Uterus (tissue), 4 donors: ENCODE measurements around the gene EPHA4. TPM values are rescaled to one million over a fixed set of nuclear protein-coding genes. Genes with fewer than 3 reads are reported as not detected.
A peak's percentile ranks its signal among the peaks of the same experiment; 100 is the strongest.

Experiments used
- DNase-seq, 2 donors: peaks; one replicate each; pipeline ENCODE4 v3.0.0-alpha.2; 2019 to 2020
- H3K27ac ChIP-seq, 2 donors: fragments of 200-600 bp; sonication (generic); 1 replicate in 1 of 2; 2 replicates in 1 of 2; pipeline ENCODE4 v1.5.1; 2016 to 2018
- H3K27me3 ChIP-seq, 2 donors: fragments of 200-600 bp; sonication (generic); one replicate each; pipeline ENCODE4 v1.5.1; 2018 to 2019; ENCODE audit warnings: control low read depth in 1 of 2
- H3K36me3 ChIP-seq, 2 donors: fragments of 200-600 bp; sonication (generic); one replicate each; pipeline ENCODE4 v1.5.1; 2019; ENCODE audit warnings: control low read depth in 1 of 2
- H3K4me1 ChIP-seq, 2 donors: fragments of 200-600 bp; sonication (generic); one replicate each; pipeline ENCODE4 v1.5.1; 2018 to 2019; ENCODE audit warnings: control low read depth in 1 of 2
- H3K4me3 ChIP-seq, 2 donors: fragments of 200-600 bp; sonication (generic); 1 replicate in 1 of 2; 2 replicates in 1 of 2; pipeline ENCODE4 v1.5.1; 2018 to 2019; ENCODE audit warnings: mild to moderate bottlenecking in 1 of 2
- H3K9me3 ChIP-seq, 2 donors: fragments of 200-600 bp; sonication (generic); one replicate each; pipeline ENCODE4 v1.5.1; 2019; ENCODE audit warnings: control low read depth in 1 of 2
- CTCF ChIP-seq, 4 experiments: fragments of 200-600 bp in 2 of 4; fragments of 450-650 bp in 2 of 4; sonication (generic) in 2 of 4; IDR thresholded peaks; one replicate each; pipeline ENCODE4 v1.5.1; 2016 to 2019; ENCODE audit warnings: antibody characterized with exemption in 4 of 4, mild to moderate bottlenecking in 2 of 4, moderate library complexity in 1 of 4
- POLR2A ChIP-seq, 2 donors: fragments of 450-650 bp; IDR thresholded peaks; one replicate each; pipeline ENCODE4 v1.6.1; 2016; ENCODE audit warnings: antibody characterized with exemption in 2 of 2, mild to moderate bottlenecking in 1 of 2, moderate library complexity in 1 of 2
- intact Hi-C: fragments of 100-400 bp; cut with DNase I; formaldehyde crosslinking; loops from one replicate; pipeline ENCODE4 v1.15.1; 2023; ENCODE audit warnings: low total_unique reads
- total RNA-seq, 4 donors: library from RNA; depleted of rRNA in 3 of 4; stranded (reverse); fragments of >200 nt in 3 of 4; gene quantifications; one replicate each; pipeline versions ENCODE4 v1.1.0 to v1.2.4, GENCODE V29; 2014 to 2023
- donor health status: DM: yes; HTN: yes; CAD: no.

The EPHA4 gene
- total RNA-seq, 4 donors from 2014 or later, result 45.6 to 84.7 (median 66.8) TPM

GRCh38 chr2:221535824-221536223 is 36.3 kb downstream of the EPHA4 start:
- no peak for DNase-seq
- TF ChIP-seq POLR2A (IDR thresholded peaks at IDR 0.05) (no peak), CTCF (IDR thresholded peaks at IDR 0.05) (no peak)
- intact Hi-C loops, result no loop called here
- Histone ChIP-seq H3K27me3 (no peaks in the 10 kb centered on the region), H3K4me3 (no peak overlapping the region), H3K36me3 (no peaks in the 10 kb centered on the region), H3K4me1 (no peaks in the 10 kb centered on the region), H3K27ac (no peak overlapping the region), H3K9me3 (no peaks in the 10 kb centered on the region)

- H3K27me3 ChIP-seq, result no peaks in the 10 kb centered on the region
- intact Hi-C loops, result no loop called here
- no peaks in the 10 kb centered on the region for H3K9me3 ChIP-seq
- DNase-seq, result no peak
- no peak overlapping the region for H3K27ac ChIP-seq
- no peaks in the 10 kb centered on the region for H3K4me1 ChIP-seq
- TF ChIP-seq POLR2A (IDR thresholded peaks at IDR 0.05) (no peak), CTCF (IDR thresholded peaks at IDR 0.05) (no peak)
- H3K36me3 ChIP-seq, result no peaks in the 10 kb centered on the region
- no peak overlapping the region for H3K4me3 ChIP-seq
Observed at GRCh38 chr2:221533299-221533698, 38.8 kb downstream of the EPHA4 start.

GRCh38 chr2:221532641-221533040 is 39.5 kb downstream of the EPHA4 start:
- Histone ChIP-seq H3K27ac (no peak overlapping the region), H3K9me3 (no peaks in the 10 kb centered on the region), H3K4me3 (no peak overlapping the region), H3K27me3 (no peaks in the 10 kb centered on the region), H3K36me3 (no peaks in the 10 kb centered on the region), H3K4me1 (no peaks in the 10 kb centered on the region)
- TF ChIP-seq POLR2A (IDR thresholded peaks at IDR 0.05) (no peak), CTCF (IDR thresholded peaks at IDR 0.05) (no peak)
- no peak for DNase-seq
- intact Hi-C loops, result no loop called here

GRCh38 chr2:221530653-221531037 is 41.5 kb downstream of the EPHA4 start:
- Histone ChIP-seq H3K27ac (no peak overlapping the region), H3K9me3 (no peaks in the 10 kb centered on the region), H3K4me3 (no peak overlapping the region), H3K36me3 (no peaks in the 10 kb centered on the region), H3K4me1 (no peaks in the 10 kb centered on the region), H3K27me3 (no peaks in the 10 kb centered on the region)
- no peak for DNase-seq
- intact Hi-C loops, result no loop called here
- TF ChIP-seq POLR2A (IDR thresholded peaks at IDR 0.05), result no peak

GRCh38 chr2:221529943-221530652 is 42.0 kb downstream of the EPHA4 start:
- no peak for DNase-seq

More at GRCh38 chr2:221529943-221530652, 42.0 kb downstream of the EPHA4 start:
- TF ChIP-seq POLR2A (IDR thresholded peaks at IDR 0.05) (no peak), CTCF (IDR thresholded peaks at IDR 0.05) (no peak)
- Histone ChIP-seq H3K9me3 (no peaks in the 10 kb centered on the region), H3K36me3 (no peaks in the 10 kb centered on the region), H3K4me1 (no peaks in the 10 kb centered on the region), H3K4me3 (no peak overlapping the region), H3K27ac (peak overlapping the region; percentile 31 to 51), H3K27me3 (no peaks in the 10 kb centered on the region)
- intact Hi-C loops, result no loop called here
